Measurements from ENCODE around the gene DNAJB6.

DNAJB6 gene

DNA sequence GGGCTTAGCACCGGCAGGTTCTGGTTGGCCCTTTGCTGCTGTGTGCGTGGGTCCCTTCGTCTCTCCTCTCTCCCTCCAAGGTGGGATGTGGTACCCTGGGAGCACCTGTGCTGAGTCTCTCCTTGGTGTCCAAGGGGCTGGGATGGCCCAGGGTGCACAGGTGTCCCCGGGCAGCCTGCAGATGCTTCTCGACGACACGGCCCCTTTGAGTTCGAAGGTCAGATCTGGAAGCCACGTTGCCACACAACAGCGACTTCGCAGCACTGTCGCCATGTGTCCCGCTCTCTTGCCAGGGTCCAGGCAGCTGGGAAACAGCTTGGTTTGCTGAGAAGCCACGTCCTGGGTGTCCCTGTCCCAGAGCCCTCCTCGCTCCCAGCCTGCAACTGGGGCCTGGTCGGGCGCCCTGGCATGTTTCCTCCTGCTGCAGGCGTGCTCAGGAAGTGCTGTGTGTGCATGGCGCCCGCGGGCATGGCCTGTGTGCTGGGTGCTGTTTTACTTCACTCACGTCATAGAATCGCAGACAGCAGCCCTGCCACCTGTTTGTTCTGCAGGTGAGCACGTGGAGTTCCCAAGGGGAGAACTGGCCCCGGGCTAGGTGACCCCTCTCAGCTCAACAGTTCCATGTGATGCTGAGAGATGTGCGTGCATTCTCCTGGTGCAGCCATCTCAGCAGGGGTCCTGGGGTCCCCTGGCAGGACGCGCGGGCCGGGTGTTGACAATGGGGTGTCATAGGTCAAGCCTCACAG lies 70.9 kb downstream of the DNAJB6 start:
- DNase-seq (ENCODE audit: extremely low read depth, low read depth), result no peak
- TF ChIP-seq CTCF (IDR thresholded peaks at IDR 0.05; ENCODE audit: low read depth, low read length), result no peak

GRCh38 chr7:157408258-157409101 lies 71.7 kb downstream of the DNAJB6 start:
- no peak for TF ChIP-seq CTCF (IDR thresholded peaks at IDR 0.05; ENCODE audit: low read depth, low read length)
- no peak for DNase-seq (ENCODE audit: extremely low read depth, low read depth)

DNA sequence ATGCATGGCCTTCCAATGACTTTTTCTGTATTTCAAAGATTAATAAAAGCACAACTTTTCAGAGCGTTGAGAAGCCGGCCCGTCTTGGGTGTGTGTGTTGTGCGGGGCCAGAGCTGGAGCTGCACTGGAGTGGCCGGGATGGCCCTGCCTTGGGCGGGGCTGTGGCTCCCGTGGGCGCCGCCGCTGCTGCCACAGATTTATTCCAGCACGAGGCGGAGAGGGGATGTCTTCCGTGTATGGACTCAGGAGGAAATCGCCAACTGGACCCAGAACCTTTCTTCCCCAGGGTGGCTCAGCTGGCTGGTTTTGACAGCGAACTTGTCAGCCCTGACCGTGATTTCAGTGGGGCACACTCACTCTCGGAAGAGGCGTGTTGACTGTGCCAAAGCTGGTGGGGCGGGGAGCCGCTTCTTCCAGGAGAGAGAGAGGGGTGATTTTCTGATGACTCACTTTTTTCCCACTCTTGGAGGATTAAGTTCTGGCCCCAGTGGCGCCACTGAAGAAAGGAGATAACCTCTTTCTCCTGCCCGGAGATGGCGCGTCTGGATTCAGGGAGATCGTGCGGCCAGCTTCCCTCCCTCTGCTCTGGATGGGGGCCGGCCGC lies 72.4 kb downstream of the DNAJB6 start:
- no peak for DNase-seq (ENCODE audit: extremely low read depth, low read depth)
- no peak for TF ChIP-seq CTCF (IDR thresholded peaks at IDR 0.05; ENCODE audit: low read depth, low read length)

DNA sequence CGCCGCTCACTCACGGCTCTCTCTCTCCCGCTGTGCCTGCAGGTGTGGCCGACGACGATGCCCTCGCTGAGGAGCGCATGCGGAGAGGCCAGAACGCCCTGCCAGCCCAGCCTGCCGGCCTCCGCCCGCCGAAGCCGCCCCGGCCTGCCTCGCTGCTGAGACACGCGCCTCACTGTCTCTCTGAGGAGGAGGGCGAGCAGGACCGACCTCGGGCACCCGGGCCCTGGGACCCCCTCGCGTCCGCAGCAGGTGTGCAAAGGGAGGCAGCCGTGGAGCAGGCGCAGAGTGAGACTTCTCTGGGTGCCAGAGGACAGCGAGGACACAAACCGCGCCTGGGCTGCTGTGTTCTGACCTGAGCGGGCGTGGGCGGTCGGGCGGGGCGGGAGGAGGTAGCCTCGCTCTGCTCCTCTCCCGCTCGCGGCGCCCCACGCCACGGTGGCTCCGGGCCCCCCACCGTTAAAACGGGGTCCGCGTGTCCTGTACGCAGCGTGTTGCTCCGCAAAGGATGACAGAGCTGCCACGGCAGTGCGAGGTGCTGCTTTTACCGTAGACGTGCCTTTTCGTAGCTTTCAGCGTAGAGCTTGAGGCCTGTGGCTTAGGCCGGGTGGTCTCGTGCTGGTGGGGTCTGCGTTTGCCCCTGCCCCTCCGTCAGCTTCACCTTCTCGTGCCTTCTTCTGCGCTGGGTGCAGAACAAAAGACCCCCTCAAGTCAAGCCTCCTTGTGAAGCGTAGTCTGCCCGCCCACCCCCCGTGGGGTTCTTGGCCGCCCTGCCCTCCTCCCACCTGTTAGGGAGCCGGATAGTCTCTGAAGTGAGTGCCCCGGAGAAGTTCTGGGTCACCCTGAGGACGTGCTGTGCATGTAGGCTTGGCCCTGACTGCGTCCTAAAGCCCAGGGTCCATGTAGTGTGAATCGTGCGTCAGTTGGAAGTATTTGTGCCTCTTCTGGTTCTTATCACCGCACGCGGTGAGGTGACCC lies 73.2 kb downstream of the DNAJB6 start:
- no peak for TF ChIP-seq CTCF (IDR thresholded peaks at IDR 0.05; ENCODE audit: low read depth, low read length)
- no peak for DNase-seq (ENCODE audit: extremely low read depth, low read depth)

GRCh38 chr7:157410831-157411556 lies 74.2 kb downstream of the DNAJB6 start:
- TF ChIP-seq CTCF (IDR thresholded peaks at IDR 0.05; ENCODE audit: low read depth, low read length), result no peak
- DNase-seq (ENCODE audit: extremely low read depth, low read depth), result no peak

- DNase-seq (ENCODE audit: extremely low read depth, low read depth), result no peak
Observed at GRCh38 chr7:157411580-157411979, 74.8 kb downstream of the DNAJB6 start.

More at GRCh38 chr7:157411580-157411979, 74.8 kb downstream of the DNAJB6 start:
- TF ChIP-seq CTCF (IDR thresholded peaks at IDR 0.05; ENCODE audit: low read depth, low read length), result no peak
